Esophagus squamous epithelium (tissue), 4 donors: ENCODE data around the gene SHANK2.

Source experiments
- CTCF ChIP-seq, 6 experiments: fragments of 450-650 bp in 4 of 6; fragments of 200-600 bp in 2 of 6; sonication (generic) in 2 of 6; IDR thresholded peaks; one replicate each; pipeline ENCODE4 v1.5.1; 2016 to 2019; ENCODE audit warnings: antibody characterized with exemption in 6 of 6, mild to moderate bottlenecking in 4 of 6, moderate library complexity in 4 of 6
- POLR2A ChIP-seq, 4 donors: fragments of 450-650 bp; IDR thresholded peaks; one replicate each; pipeline ENCODE4 v1.6.1; 2017; ENCODE audit warnings: antibody characterized with exemption in 4 of 4, mild to moderate bottlenecking in 4 of 4, moderate library complexity in 3 of 4

GRCh38 chr11:71284525-71285092, 32.2 kb upstream of the SHANK2 start:
- TF ChIP-seq POLR2A (IDR thresholded peaks at IDR 0.05) (no peak), CTCF (IDR thresholded peaks at IDR 0.05) (no peak)
